ENCODE data around the gene ACVR1B. TPM values are rescaled to one million over a fixed set of nuclear protein-coding genes. Genes with fewer than 3 reads are reported as not detected.

The ACVR1B gene
- total RNA-seq, 2 donors from 2014 or later = 16.6 to 17.5 TPM

DNA sequence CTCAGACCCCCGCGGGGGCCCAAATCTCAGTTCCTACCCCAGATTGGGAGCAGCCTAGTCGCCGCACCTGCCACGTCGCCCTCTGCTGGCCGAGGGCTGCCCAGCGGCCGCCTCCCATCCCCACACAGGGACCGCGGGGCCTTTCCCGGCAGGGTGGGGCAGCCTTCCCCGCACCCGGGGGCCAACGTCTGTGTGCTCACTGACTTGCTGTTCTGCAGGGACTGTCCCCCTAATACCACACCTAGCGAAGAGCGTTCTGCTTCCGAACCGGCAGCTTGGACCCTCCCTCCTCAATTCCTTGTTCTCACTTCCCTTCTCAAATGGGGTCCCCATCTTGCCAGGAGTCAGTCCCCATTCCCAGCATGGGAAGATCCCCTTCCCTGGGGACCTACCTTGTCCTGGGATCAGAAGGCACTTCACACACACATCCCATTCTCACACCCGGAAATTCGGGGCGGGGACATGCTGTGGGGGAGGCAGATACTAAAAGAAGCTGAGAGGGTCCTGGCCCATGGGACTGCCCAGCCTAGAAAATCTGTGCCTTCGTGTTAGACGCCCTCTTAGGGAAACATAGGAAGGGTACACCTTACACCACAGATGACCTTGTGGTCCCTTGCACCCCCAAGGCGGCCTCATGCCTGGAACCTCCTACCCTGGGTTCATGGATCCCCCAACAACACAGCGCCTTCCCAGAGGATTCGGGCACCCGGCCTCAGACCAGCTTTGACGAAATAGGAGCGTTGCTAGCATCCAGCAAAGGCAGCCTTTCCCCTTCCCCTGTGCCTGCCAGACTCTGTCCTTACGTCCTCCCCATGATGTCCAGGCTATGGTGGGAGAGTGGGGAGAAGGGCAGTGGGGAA lies 27.8 kb upstream of the ACVR1B start:
- Mint-ChIP-seq H3K9me3 (no peaks in the 10 kb centered on the region), H3K4me1 (ENCODE audit: low read depth in 2 of 2) (peaks cover 21 to 30% of the 10 kb centered on the region in 2 donors), H3K27ac (peak overlapping the region; percentile 66 to 80), H3K4me3 (peak overlapping the region; percentile 68), H3K27me3 (no peaks in the 10 kb centered on the region), H3K36me3 (no peaks in the 10 kb centered on the region)
- DNase-seq (ENCODE audit: low spot score) = peak; percentile 78
- ATAC-seq = peak; percentile 76

DNA sequence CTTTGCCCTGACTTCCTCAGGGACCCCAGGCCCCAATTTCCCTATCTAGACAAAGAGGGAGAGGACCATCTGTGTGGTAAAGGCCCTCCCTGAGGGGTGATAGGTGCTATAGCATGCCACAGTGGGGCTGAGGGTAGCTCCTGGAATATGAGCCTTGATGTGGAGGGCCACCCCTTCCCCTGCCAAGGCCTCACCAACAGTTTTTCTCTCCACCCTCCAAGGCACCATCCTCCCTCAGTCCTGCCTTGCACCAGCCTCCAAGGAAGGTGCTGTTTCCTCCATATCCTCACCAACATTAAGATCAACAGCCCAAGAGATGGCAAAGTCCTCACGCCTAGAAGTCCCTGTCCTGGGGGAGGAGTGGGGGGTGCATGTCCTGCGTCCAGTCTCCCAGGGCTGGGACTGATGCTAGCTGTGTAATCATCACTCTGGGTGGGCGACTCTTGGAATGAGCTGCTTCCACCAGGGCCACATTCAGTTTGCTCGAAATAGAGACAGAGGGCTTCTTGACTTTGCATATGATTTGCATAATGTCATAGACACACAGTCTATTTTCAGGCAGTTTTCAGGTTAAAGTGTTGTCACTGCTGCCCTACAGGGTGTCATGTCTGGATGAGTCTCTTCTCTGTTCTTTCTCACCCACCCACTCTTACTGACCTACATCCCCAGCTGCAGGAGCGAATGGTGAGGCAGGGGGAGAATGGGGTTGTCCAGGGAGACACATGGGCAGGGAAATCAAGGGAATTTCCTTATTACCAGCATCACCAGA lies 26.8 kb upstream of the ACVR1B start:
- Mint-ChIP-seq H3K27ac (peak overlapping the region; percentile 66 to 80), H3K9me3 (no peaks in the 10 kb centered on the region), H3K36me3 (no peaks in the 10 kb centered on the region), H3K4me3 (peak overlapping the region; percentile 68), H3K4me1 (ENCODE audit: low read depth in 2 of 2) (peaks cover 21 to 30% of the 10 kb centered on the region in 2 donors), H3K27me3 (no peaks in the 10 kb centered on the region)
- DNase-seq (ENCODE audit: low spot score) = no peak
- peak; percentile 70 to 75 for ATAC-seq

DNA sequence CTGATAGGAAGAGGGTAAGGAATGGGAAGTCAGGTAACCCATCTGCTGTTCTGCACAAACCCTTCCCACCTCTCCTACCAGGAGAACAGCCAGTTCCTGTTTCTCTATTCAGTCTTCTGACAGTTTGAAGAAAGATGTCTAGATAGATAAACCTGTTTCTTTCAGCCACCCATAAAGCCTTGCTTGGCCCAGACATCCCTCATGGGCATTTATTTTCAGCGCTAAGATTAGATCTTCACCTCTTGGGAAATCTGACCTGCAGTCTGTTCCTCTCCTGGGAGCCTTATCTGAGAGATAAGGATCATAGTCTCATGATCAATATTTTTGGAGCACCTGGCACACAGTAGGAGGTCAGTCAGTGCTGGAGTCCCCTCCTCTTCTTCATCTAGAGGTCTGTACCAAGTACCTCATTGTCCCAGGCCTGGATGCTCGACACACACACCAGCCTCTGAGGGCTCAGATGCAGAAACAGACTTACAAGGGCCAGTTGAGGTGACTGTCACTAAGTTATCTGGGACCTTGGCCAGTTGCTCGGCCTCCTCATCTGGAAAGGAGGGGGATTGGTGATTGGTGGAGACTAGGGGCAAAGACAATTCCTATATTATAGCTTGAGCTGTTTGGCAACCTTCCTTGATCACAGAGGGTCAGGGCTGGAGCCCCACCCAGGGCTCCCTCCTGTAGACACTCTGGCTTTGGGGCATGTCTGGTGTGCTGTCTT lies 26.0 kb upstream of the ACVR1B start:
- Mint-ChIP-seq H3K27me3 (no peaks in the 10 kb centered on the region), H3K27ac (peak overlapping the region; percentile 60 to 80), H3K4me3 (peak overlapping the region; percentile 68), H3K9me3 (no peaks in the 10 kb centered on the region), H3K36me3 (no peaks in the 10 kb centered on the region), H3K4me1 (ENCODE audit: low read depth in 2 of 2) (peaks cover 21 to 30% of the 10 kb centered on the region in 2 donors)
- ATAC-seq = no peak
- no peak for DNase-seq (ENCODE audit: low spot score)

DNA sequence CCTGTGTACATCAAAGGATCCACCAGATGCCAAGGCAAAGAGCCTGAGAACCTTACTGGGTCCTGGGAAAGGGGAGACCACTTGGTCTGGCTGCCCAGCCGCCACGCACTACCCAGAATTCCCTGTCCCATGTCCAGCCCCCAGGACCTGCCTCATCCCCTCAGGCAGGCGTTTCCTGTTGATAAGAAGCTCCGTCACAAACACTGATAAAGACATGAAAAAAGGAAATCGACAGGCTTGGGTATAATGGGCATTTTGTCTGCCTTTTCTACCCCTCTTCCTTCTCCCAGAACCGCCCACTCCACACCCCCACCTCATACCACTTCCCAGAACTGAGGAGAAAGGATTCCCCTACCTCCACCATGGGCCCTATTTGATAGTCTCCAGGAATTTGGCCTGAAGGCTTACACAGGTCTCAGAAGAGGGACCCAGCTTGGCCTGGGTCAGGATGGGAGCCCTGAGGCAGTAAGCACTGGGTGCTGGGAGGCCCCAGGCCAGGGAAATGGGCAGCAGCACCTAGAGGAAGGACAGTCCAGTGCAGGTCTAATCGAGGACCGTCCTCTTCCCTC lies 25.4 kb upstream of the ACVR1B start:
- Mint-ChIP-seq H3K27me3 (no peaks in the 10 kb centered on the region), H3K27ac (peak overlapping the region; percentile 60 to 80), H3K36me3 (no peaks in the 10 kb centered on the region), H3K9me3 (no peaks in the 10 kb centered on the region), H3K4me3 (no peak overlapping the region), H3K4me1 (ENCODE audit: low read depth in 2 of 2) (peaks cover 21 to 30% of the 10 kb centered on the region in 2 donors)
- no peak for ATAC-seq
- no peak for DNase-seq (ENCODE audit: low spot score)

DNA sequence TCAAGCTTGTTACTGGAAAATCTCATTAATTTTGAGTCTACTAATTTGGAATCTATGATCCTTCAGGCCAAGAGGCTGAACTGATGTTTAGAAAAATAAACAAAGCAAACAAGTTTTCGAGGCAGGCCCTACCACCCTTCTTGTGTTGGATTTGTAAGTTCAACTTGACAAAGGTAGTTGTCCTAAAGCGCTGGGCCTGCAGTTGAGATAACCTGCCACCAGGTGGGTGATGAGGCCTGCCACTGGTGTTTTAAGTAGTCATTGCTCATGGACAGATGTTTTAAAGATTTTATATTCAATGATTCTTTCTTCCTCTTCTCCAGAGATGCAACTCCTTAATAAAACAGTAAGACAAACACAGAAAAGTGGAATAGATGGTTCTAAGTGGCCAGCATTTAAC lies 24.8 kb upstream of the ACVR1B start:
- H3K27me3 Mint-ChIP-seq = no peaks in the 10 kb centered on the region

DNA sequence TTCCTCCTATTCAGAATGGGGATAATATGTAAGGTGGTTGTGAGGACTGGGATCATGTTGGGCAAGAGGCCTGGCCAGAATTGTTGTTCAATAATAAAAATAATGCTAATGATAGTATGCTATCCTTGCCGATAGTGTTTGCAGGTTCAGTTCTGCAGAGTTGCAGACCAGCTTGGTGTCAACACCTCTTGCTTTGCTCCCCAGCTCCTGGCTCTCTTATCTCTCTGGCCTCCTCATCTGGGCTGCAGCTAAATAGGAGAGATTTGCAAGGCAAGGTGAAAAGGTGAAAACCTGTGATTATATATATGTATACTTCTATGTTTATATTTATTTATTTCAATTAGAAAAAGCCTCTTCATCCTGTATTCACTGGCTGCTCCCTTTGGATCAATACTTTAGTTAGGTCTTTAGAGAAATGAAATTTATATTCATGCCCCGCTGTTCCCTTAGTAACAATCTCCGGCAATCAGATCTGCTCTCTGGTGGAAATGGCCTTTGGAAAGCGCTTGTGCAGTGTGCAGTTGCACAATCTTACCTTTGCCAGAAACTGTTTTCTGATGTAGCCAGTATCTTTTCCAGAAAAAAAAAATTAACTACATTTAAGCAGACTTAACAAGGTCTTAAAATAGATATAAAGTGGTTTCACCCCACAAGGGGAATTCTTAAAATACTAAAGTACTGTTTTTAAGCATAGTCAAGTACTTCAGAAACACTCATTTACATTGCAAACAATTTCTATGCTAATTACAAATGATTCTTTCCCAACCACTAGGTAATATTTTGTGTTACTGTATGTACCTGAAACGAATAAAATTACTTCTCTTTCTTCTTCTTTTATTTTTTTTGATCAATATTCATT lies 19.1 kb upstream of the ACVR1B start:
- Mint-ChIP-seq H3K4me1 (ENCODE audit: low read depth in 2 of 2) (no peaks in the 10 kb centered on the region), H3K4me3 (no peak overlapping the region), H3K36me3 (no peaks in the 10 kb centered on the region), H3K27ac (no peak overlapping the region), H3K9me3 (no peaks in the 10 kb centered on the region), H3K27me3 (peaks cover 6 to 11% of the 10 kb centered on the region in 2 donors)
- no peak for ATAC-seq
- DNase-seq (ENCODE audit: low spot score) = no peak

More for the DNA sequence above, 24.8 kb upstream of the ACVR1B start:
- Mint-ChIP-seq H3K9me3 (no peaks in the 10 kb centered on the region), H3K27ac (peak overlapping the region; percentile 31 to 60), H3K4me3 (no peak overlapping the region), H3K4me1 (ENCODE audit: low read depth in 2 of 2) (peaks cover 21 to 30% of the 10 kb centered on the region in 2 donors), H3K36me3 (no peaks in the 10 kb centered on the region)
- ATAC-seq (no peak), DNase-seq (ENCODE audit: low spot score) (no peak)

DNA sequence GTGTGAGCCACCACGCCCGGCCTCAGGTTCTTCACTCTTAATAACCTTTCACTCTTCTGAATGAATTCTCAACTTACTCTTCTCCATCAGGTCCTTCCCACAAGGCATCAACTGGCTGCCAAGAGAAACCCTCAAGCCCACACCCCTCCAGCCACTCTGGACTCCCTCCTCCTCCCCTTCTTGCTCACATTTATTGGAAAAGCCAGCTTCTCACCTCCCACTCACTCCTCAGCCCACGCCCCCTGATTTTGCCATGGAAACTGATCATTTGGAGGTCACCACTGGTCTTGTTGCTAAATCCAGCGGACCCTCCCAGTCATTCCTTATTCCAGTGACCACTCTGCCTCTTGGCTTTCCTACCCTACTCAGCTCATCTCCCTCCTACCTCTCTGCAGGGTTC lies 17.4 kb upstream of the ACVR1B start:
- Mint-ChIP-seq H3K36me3 (no peaks in the 10 kb centered on the region), H3K27me3 (peaks cover 6 to 11% of the 10 kb centered on the region in 2 donors), H3K9me3 (no peaks in the 10 kb centered on the region)

DNA sequence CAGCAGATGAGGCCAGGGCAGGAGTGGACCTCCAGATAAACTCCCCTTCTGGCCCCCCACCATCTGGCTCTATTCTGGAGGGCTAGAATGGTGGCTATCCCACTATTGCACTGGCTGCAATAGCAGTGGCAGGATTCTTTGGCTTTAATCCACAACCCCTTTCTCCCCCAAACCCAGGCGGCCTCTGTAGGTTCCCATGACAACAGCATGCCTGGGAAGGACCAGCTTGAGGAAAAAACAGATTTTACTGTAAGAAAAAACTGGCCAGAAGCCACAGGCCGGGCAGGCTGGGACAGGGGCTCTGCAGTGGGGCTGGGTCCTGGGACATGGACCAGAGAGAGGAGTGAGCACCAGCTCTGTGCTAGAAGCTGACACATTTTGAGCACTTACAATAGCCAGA lies 13.6 kb upstream of the ACVR1B start:
- ATAC-seq = no peak
- Mint-ChIP-seq H3K27ac (no peak overlapping the region), H3K27me3 (peaks cover 16 to 17% of the 10 kb centered on the region in 2 donors)

More for the DNA sequence above, 17.4 kb upstream of the ACVR1B start:
- Mint-ChIP-seq H3K27ac (no peak overlapping the region), H3K4me3 (no peak overlapping the region), H3K4me1 (ENCODE audit: low read depth in 2 of 2) (no peaks in the 10 kb centered on the region)
- ATAC-seq = no peak
- no peak for DNase-seq (ENCODE audit: low spot score)

DNA sequence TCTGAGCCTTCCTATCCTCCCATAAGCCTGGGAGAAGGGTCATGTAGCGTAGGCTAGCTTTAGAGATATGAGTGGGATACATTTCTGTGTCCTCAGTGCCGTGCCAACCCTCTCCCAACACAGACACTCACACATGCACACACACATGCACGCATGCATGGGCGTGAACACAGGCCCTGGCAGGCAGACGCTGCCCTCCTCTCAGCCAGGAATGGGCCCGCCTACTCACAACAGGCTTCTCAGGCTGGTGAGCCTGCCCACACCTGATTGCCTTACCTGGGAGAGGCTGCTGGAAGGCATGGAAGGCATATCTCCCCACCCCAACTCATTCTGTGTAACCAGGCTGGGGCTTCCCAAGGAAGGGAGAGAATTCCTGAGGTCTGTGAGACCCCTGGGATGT lies 12.8 kb upstream of the ACVR1B start:
- H3K4me3 Mint-ChIP-seq = no peak overlapping the region
- H3K9me3 Mint-ChIP-seq = no peaks in the 10 kb centered on the region
- no peaks in the 10 kb centered on the region for H3K36me3 Mint-ChIP-seq
- H3K27ac Mint-ChIP-seq = no peak overlapping the region
- DNase-seq (ENCODE audit: low spot score) (no peak), ATAC-seq (no peak)
- peaks cover 16 to 17% of the 10 kb centered on the region in 2 donors for H3K27me3 Mint-ChIP-seq
- H3K4me1 Mint-ChIP-seq (ENCODE audit: low read depth in 2 of 2) = peaks cover 0 to 9% of the 10 kb centered on the region in 2 donors

More for the DNA sequence above, 13.6 kb upstream of the ACVR1B start:
- Mint-ChIP-seq H3K36me3 (no peaks in the 10 kb centered on the region), H3K4me3 (no peak overlapping the region), H3K4me1 (ENCODE audit: low read depth in 2 of 2) (peaks cover 0 to 9% of the 10 kb centered on the region in 2 donors), H3K9me3 (no peaks in the 10 kb centered on the region)
- DNase-seq (ENCODE audit: low spot score) = no peak

DNA sequence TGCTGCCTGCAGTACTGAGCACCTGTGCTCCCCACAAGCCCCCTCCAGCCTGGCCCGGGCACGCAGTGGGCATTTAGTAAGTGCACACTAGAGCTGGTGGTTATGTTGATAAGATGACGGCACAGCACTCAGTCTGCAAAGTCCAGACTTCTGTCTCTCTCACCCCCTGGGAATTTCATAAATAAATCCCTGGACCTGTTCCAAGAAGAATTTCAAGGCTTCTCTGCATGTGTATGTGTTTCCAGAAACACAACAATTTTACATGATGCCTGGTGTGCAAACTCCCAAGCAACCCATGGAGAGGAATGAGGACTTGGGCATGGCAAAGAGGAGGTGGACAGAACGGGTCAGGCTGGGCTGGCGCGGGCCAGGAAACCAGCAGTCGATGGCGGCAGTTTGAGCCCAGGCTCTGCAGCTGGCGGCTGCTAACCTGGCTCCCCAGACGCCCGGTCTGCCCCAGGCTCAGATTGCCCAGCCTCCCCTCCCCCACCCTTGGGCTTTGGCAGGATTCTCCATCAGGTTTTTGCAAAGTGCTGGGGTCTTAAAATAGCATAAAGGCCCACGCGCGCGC lies 10.4 kb upstream of the ACVR1B start:
- DNase-seq (ENCODE audit: low spot score) (no peak), ATAC-seq (peak in 1 of 2 donors; percentile 37)
- H3K4me1 Mint-ChIP-seq (ENCODE audit: low read depth in 2 of 2) = peaks cover 0 to 9% of the 10 kb centered on the region in 2 donors
- H3K9me3 Mint-ChIP-seq = peaks cover 6% of the 10 kb centered on the region
- no peak overlapping the region for H3K4me3 Mint-ChIP-seq
- no peak overlapping the region for H3K27ac Mint-ChIP-seq
- H3K36me3 Mint-ChIP-seq = peaks cover 14% of the 10 kb centered on the region
- H3K27me3 Mint-ChIP-seq = peaks cover 6 to 17% of the 10 kb centered on the region in 2 donors

DNA sequence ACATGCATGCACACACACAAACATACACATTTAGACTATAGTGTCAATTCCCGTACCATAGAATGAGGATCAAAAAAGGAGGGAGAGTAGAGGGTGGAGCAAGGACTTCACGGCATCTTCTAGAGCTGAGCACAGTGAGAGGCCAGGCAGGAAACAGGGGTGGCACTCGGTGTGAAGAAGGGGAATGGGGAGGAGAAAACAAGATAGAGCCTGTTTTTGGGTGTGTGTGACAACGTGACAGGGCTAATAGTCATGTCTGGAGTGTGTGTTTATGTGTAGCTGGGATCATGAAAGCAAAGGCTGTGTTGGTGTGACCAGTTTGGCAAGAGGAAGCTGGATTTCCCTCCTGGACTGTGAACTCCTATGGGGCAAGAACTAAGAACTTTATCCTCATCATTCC lies 9.9 kb upstream of the ACVR1B start:
- Mint-ChIP-seq H3K4me1 (ENCODE audit: low read depth in 2 of 2) (peaks cover 0 to 9% of the 10 kb centered on the region in 2 donors), H3K36me3 (peaks cover 14% of the 10 kb centered on the region), H3K4me3 (no peak overlapping the region), H3K27ac (peak overlapping the region in 1 of 2 donors; percentile 13), H3K27me3 (peaks cover 6 to 17% of the 10 kb centered on the region in 2 donors), H3K9me3 (peaks cover 6% of the 10 kb centered on the region)
- no peak for DNase-seq (ENCODE audit: low spot score)
- no peak for ATAC-seq

DNA sequence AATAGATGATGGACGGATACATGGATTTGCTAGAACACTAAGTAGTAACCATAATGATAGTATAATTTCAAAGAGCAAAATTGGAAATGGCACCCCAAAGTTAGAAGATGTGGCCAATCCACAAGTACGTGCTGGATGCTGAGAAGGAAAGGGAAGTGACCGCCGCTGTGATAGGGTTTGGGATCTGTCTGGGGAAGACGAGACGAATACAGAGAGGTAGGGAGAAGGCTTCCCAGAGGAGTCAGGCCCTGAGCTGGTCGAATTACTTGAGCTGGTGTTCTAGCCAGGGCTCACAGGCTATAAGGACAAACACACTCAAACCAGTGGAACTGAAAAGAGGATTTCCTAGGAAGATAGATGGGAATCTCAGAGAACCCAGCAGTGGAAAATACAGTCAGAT lies 9.4 kb upstream of the ACVR1B start:
- H3K4me3 Mint-ChIP-seq = no peak overlapping the region
- peaks cover 7 to 17% of the 10 kb centered on the region in 2 donors for H3K27me3 Mint-ChIP-seq
- peak overlapping the region in 1 of 2 donors; percentile 13 for H3K27ac Mint-ChIP-seq
- DNase-seq (ENCODE audit: low spot score) = no peak
- peaks cover 0 to 9% of the 10 kb centered on the region in 2 donors for H3K4me1 Mint-ChIP-seq (ENCODE audit: low read depth in 2 of 2)
- H3K36me3 Mint-ChIP-seq = peaks cover 14% of the 10 kb centered on the region
- no peak for ATAC-seq
- peaks cover 6% of the 10 kb centered on the region for H3K9me3 Mint-ChIP-seq
